ENCODE data around the gene TRIM40.

DNA sequence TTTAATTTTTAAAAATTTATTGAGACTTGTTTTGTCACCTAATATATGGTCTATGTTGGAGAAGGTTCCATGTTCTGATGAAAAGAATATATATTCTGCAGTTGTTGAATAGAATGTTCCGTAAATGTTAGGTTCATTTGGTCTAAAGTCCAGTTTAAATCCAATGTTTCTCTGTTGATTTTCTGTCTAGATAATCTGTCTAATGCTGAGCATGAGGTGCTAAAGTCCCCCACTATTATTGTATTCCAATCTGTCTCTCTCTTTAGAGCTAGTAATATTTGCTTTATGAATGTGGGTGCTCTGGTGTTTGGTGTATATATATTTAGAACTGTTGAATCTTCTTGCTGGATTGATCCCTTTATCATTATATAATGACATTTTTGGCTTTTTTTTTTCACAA lies 42.9 kb downstream of the TRIM40 start:
- no peak for TF ChIP-seq CTCF (IDR thresholded peaks at IDR 0.05)
- TF ChIP-seq POLR2A (IDR thresholded peaks at IDR 0.05), result no peak

Data from thyroid gland (tissue), 4 donors.